ENCODE data around the gene SLK.

SLK gene

DNA sequence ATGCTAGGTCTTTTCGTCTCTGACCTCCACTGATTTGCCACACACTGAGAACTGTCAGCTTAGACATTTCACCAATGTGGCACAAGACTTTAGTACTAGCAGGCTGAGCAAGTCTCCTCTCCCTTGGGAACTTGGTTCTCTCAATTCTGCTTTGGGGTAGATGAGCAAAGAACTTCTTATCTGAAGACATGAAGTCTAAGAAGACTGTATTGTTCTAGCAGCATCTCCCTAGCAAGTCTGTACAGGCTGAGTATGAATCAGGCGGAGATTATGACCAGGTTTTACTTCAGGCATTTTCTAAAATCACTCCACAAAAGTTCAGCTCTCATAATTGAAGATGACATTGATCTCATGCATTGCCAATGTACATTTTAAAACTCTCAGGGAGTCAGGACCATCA lies 25.1 kb upstream of the SLK start:
- DNase-seq (ENCODE audit: low spot score), result no peak

DNA sequence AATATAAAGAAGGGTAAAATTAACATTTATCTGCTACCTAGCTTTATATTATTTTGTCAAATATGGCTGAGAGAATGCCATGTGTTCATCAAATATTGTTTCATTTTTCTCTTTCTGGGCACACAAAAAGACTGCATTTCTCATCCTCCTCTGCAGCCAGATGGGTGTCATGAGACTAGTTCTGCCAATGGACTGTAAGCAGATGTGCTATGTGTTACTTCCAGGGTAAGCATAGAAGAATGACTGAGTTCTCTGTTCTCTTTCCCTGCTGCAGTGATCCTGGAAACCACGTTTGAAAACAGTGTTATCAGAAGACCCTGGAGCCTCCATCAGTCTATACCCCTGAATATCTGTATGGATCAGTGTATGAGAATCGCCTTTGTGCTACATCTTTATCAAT lies 24.1 kb upstream of the SLK start:
- DNase-seq (ENCODE audit: low spot score), result no peak

DNA sequence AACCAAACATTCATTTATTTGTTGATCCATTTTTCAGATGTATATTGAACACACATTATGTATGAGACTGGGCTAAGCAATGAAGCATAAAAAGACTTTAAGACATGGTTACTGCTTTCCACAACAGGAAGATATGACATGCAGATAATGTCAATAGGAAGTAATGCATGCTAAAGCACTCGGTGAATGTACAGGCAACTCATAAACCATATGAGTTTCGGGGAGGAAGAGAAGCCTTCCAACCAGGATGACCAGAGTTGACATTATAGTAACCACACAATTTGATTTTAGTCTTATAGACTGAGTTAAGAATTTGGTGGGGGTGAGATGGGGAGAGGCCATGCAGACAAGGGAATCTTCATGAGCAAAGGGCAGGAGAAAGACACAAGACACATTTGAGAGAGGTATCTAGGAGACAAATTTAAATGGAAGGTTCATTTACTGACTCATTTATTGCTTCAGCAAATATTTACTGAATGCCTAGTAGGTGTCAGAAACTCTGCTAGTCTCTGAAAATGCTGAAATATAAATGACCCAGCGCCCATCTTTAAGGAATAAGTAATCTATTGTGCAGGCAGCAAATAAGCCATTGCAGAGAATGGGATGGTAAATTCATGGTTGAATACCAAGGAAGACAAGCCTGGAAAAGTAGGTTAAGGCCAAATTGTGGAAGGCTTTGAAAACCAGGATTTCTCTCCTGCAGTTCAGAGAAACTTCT lies 19.0 kb upstream of the SLK start:
- no peak for DNase-seq (ENCODE audit: low spot score)

DNA sequence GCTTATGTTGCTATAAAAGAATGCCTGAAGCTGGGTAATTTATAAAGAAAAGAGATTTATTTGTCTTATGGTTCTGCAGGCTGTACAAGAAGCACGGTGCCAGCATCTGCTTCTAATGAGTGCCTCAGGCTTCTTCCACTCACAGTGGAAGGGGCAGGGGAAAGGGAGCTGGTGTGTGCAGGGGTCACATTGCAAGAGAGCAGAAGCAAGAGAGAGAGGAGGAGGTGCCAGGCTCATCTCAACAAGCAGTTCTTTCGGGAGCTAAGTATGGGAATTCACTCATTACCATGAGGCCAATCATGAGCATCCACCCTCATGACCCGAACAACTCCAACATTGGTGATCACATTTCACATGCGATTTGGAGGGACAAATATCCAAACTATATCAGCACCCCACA lies 17.2 kb upstream of the SLK start:
- no peak for DNase-seq (ENCODE audit: low spot score)

- DNase-seq (ENCODE audit: low spot score), result no peak
Measured at GRCh38 chr10:103951183-103951582, 15.8 kb upstream of the SLK start.

GRCh38 chr10:103951942-103952341 lies 15.0 kb upstream of the SLK start:
- no peak for DNase-seq (ENCODE audit: low spot score)

DNA sequence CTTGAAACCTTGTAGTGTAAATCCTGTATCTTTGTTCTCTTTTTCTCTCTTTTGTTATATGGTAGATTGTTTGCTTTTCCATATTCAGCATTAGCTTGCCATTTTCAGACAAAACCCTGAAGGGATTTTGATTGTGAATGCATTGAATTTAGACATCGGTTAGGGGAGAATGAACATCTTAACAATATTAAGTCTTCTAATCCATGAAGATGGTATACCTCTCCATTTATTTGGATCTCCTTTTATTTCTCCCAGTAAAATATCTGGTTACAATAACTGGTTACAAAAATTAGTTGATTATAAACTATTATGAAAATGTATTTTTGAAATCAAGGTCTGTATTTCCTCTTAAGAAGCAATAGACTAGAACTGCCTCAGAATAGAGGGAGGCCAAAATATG lies 12.4 kb upstream of the SLK start:
- no peak for DNase-seq (ENCODE audit: low spot score)

- no peak for DNase-seq (ENCODE audit: low spot score)
Measured at GRCh38 chr10:103958996-103959395, 7.9 kb upstream of the SLK start.

- DNase-seq (ENCODE audit: low spot score), result no peak
Measured at GRCh38 chr10:103960103-103960502, 6.8 kb upstream of the SLK start.

DNA sequence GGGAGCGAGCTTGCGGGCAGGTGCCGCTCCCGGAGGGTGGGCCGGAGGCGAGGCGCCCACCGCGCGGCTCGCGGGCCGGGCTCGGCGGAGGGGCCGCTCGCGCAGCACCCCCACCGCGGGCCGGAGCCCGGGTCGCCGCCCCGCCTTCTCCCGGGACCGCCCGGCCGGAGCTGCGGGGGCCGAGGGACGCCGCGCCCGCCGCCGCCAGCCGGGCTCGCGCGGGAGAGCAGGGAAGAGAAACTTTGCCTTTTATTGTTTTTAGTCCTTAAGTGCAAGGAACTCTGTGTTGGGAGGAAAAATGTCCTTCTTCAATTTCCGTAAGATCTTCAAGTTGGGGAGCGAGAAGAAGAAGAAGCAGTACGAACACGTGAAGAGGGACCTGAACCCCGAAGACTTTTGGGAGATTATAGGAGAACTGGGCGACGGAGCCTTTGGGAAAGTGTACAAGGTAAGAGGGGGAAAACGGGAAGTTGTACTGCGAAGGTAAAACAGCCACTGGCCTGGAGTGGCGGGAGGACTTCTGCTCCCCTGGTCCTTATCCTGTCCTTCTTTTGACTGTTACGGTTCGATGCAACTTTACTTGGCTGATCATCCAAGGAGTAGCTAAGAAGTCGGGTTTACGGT lies 620 bp downstream of the SLK start:
- DNase-seq (ENCODE audit: low spot score), result peak; percentile 65

DNA sequence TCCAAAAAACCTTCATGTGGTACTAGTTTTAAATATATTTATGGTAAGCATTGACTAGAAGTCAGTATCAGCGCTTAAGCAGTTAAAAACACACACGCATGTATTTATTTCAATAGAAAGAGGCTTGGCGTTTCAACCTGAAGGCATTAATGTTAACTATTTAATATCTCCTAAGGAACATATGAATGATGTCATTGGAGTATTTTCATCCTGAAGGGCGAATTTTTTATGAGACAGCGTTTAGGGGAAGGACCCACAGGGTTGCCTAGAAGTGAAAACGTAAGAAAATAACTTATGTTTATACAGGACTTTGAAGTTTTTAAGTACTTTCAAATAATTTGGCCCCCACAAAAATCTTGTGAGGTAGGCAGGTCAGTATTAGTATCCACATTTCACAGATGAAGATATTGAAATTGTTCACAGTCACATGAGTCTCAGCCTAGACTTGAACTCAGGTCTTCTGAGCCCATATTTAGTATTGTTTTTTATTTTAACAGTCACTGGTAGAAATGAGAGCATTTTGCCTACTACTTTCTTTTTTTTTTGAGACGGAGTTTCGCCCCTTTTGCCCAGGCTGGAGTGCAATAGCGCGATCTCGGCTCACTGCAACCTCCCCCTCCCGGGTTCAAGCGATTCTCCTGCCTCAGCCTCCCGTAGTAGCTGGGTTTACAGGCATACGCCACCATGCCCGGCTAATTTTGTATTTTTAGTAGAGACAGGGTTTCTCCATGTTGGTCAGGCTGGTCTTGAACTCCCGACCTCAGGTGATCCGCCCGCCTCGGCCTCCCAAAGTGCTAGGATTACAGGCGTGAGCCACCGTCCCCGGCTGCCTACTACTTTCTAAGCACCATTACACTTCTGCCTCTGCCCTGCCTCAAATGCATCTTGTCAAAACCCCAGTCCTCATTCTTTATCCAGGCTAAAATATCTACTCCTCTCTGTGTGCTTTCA lies 1.8 kb downstream of the SLK start:
- DNase-seq (ENCODE audit: low spot score), result no peak

DNA sequence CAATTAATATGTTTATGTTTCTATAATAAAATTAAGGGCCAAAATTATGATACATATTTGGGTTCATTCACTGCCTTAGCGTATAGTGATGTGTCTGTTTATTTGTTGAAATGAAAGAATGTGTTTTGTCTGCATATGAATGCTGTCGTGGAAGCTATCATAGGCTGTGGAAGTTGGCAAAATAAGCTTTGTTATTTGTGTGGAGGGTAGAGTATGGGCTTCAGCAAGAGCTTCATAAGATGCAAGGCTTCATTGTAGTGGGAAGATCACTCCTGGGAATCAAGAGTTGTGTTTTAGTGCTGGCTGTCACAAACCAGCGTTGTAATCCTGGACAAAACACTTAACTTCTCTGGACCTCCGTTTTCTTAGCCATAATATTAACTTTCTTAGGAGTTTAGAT lies 2.5 kb downstream of the SLK start:
- no peak for DNase-seq (ENCODE audit: low spot score)

GRCh38 chr10:103969857-103970627 lies 3.1 kb downstream of the SLK start:
- no peak for DNase-seq (ENCODE audit: low spot score)

DNA sequence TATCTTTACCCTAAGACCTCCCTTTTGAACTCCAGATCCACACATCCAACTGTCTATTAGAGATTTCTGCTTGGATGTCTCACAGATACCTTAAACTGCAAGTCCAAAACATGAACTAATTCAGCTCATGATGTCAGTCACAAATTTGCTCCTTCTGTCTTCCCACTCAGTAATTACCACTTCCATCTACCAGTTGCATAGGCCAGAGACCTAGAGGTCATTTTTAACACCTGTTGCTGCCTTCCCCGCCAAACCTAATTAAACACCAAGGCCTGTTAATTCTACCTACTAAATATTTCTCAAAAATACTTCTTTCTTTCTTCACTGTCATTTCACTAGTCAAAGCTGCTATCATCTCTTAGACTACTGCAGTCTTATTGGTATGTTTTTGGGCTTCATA lies 8.2 kb downstream of the SLK start:
- no peak for DNase-seq (ENCODE audit: low spot score)

- no peak for DNase-seq (ENCODE audit: low spot score)
Measured at GRCh38 chr10:103977204-103977603, 10.3 kb downstream of the SLK start.

DNA sequence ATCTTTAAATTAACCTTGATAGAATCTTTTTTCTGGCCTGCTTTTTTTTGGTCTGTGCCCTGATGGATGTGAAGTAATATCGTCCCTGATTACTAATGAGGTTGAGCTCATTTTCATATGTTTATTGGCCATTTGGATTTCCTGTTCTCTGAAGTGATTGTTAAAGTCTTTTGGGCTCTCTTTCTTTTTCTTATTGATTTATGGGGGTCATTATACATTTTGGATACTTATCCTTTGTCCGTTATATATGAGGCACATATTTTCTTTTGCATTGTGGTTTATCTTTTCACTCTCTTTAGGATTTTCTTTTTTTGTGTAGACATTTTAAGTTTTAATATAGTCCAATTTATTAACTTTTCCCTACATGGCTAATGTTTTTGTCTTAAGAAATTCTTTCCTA lies 12.6 kb downstream of the SLK start:
- no peak for DNase-seq (ENCODE audit: low spot score)

- DNase-seq (ENCODE audit: low spot score), result no peak
Measured at GRCh38 chr10:103980288-103980906, 13.5 kb downstream of the SLK start.

GRCh38 chr10:103982639-103983038 lies 15.7 kb downstream of the SLK start:
- no peak for DNase-seq (ENCODE audit: low spot score)

DNA sequence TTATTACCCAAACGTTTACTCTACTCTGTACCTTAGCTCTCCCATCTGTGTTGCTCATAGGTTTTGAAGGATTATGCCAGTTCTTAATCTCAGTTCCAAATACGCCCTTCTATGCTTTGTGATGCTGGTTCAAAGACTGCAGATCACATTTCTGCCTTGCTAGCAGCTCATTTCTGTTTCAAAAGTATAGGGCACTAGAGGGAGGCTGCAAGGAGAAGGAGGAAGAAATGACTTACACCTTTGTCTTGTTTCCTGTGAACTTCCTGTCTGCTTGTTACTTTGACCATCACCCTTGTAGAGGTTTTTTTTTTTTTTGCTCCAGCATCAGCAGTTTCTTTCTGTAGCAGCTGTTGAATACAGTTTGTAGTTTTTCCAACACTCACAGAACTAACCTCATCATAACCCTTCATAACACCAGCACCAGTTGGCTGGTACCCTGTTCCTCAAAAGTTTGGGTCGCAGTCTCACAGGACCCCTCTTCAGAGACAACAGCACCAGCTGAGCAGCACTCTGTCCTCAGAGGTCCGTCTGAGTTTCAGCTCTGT lies 16.5 kb downstream of the SLK start:
- DNase-seq (ENCODE audit: low spot score), result no peak

DNA sequence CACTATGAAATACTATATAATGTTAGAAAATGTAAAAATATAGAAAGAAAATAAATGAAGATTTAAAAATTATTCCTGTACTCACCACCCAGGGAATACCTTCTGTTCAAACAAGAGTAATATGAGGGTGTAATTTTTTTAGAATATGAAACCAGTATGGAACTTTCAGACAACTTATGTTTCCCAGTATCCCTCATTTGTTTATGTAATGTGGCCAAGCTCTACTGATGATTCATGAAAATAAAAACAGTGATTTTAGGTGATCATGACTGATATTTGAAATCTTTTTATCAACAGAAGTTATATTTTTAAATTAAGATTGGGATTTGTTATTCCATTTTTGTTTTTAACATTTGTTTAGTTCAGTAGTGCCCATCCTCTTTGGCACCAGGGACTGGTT lies 18.8 kb downstream of the SLK start:
- DNase-seq (ENCODE audit: low spot score), result no peak

- DNase-seq (ENCODE audit: low spot score), result no peak
Measured at GRCh38 chr10:103986360-103986759, 19.4 kb downstream of the SLK start.
